Stimulated activated CD8-positive, alpha-beta memory T cell treated with anti-CD3 and anti-CD28 coated beads, Interleukin-7, amount 100 ng/mL, for 4 hours (primary cell): ENCODE measurements around the gene CSTPP1.
"Not testable (repeated sequence)": the region's sequence is repeated elsewhere in the genome, so short reads cannot be mapped to it uniquely, and the experiment has no call there.

Source experiments
- DNase-seq, 2 donors: peaks; one replicate each; pipeline ENCODE4 v3.0.0-alpha.2; 2020; ENCODE audit warnings: low read depth in 2 of 2

CSTPP1 gene

DNA sequence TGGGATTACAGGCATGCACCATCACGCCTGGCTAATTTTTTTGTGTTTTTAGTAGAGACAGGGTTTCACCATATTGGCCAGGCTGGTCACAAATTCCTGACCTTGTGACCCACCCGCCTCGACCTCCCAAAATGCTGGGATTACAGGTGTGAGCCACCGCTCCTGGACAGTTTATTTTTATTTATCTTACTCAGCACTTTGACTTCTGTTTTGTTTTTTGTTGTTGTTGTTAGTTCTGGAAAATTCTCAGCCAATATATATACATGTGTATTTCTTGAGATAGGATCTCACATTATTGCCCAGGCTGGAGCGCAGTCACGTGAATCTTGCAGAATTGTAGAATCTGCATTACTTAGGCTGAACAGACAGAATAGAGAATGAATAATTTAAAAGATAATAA, 107.6 kb downstream of the CSTPP1 start:
- DNase-seq: no peak

DNA sequence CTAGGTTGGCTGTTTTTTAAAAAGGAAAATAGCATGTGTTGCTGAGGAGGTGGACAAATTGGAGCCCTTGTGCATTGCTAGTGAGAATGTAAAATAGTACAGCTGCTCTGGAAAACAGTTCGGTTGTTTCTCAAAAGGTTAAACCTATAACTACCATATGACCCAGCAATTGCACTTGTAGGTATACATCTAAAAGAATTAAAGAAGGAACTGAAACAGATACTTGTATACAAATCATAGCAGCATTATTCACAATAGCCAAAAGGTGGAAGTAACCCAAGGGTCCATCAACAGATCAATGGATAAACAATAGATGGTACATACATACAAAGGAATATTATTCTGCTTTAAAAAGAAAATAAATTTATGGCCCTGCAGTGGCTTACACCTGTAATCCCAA, 111.4 kb downstream of the CSTPP1 start:
- DNase-seq: no peak

DNA sequence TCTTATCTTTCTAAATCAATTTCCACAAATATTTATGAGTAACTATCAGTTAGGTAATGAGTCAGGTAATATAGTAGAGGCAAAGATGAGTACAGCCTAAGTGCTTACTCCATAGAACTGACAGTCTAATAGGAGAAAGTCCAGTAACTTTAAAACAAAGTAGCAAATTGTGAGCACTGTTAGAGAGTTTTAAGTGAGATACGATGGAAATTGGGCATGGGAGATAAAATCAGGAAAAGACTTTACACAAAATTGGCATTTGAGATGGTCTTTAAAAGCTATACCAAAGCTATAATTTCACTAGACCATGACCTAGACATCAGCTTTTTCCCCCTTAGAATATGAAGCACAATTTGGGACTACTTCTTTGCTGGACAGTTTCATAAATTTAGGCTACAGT, 113.7 kb downstream of the CSTPP1 start:
- no peak for DNase-seq

DNA sequence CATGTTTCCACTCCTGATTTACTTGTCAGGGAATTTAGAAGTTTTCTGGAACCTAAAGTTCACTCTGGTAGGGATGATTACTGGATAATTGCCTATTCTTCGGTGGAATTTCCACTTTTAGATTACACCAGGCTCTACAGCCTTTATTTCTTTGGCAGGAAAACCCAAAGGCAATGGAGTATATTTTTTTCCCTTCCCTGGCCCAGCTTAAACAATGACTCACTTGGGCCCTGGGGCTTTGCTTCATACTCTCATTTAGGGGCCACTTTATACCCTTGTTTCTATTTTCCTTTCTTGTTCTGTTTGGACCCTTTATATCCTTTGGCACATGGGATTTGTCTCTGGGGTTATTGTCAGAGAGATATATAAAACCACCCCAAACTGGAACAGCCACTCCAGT, 114.7 kb downstream of the CSTPP1 start:
- DNase-seq: no peak

DNA sequence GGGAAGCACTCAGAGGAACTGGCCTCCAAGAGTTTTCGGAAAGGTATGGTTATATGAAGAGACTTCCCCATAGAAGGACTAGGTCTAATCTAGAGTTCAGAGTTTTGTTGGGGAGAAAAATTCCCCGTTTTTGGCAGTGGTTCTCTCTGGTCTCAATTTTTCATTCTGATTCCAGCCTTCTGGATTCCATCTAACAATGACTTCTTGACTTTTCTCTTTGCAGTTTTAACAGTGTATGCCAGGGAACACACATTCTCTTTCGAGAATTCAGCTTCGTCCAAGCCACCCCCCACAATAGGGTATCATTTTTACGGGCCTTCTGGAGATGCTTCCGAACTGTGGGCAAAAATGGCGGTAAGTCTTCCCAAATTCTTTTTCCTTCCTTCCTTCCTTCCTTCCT, 115.6 kb downstream of the CSTPP1 start:
- no peak for DNase-seq

DNA sequence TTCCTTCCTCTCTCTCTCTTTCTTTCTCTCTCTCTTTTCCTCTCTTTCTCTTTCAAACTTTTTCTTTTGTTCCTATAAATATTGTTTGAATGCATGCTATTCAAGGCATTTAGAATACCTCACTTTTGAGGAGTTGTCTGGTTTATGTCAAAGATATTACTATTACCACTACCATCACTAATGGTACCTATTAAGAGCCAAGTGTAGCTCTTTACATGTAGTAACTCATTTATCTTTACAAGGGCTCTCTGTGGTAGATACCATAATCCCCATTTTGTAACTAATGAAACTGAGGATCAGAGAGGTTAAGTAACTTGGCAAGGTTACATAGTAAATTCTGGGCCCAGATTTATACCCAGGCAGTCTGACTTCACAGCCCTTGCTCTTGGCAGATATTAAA, 116.0 kb downstream of the CSTPP1 start:
- no peak for DNase-seq

DNA sequence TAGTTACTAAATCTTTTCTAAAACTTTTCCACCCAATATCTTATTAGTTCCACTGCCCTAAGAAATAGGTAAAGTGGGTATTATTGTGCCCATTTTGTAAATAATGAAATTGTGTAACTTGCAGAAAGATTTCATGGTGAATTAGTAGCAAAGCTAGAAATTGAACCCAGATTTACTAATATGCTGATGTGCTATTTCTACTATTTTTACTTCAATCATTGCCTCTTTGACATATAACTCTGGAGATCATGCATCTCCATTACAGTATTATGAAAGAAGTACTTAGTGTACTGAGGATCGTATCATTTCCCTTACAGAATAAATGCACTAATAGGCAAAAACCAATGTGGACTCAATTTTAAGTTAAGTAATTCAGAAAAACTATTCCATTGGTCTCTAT, 119.0 kb downstream of the CSTPP1 start:
- no peak for DNase-seq

DNA sequence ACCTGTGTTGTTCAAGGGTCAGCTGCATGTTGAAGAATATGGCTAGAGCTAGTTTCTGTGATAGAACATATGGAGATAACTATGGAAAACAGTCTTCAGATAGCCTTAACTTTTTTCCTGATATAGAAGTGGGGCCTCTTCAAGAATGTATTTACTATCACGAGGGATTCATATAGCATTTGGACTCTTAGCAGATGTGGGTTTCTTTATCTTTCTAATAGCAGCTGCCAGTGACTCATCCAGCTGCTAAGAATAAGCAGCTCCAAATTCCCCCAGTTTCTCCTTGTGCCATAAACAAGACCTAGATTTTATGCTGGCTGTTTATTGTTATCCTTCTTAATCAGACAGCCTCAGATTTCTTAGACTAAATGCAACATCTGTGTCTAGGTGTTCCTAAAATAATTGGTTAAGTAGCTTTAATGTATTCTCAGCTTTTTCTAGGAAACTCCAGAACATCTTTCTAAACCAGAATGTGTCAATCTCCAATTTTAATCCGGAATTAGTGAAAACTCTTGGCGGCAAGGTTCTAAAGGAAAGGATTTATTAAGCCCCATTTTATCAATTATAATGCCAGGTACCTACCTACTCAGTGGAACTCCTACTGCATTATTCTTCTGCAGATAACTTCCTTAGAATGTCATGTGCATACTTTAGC, 119.8 kb downstream of the CSTPP1 start:
- DNase-seq: no peak

DNA sequence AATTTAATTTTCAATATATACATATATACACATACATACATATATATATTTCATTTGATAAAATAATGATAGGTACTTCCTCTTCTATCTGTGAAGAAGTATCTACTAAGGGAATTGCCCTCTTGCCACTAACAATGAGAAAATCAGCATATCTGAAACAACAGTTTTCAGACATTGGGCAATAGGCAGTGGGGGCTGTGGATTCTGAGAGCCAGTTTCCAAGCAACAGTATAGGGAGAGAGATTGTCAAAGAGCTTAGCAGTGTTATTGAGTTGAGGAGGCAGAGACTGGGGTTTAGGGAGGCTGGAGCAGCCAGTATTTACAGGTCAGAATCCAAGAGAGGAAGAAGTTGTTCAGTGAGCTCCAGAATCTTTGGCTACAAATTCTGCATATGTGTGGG, 120.8 kb downstream of the CSTPP1 start:
- no peak for DNase-seq

DNA sequence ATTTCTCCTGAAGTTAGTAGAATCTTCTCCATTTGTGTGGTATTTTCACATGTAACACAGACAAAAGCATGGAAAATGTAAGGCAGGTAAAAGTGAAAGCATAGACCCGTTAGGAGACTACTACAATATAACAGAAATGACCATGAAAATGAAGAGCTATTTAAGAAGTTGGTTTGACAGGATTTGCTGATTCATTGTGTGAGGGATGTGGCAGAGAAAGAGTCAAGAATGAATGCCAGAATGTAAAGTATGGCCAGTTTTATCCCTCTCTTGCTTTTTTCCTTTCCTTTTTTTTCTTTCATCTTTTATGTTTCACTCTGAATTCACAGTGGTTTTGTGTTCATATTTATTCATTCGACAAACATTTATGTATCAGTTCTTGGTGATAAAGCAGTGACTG, 124.2 kb downstream of the CSTPP1 start:
- DNase-seq: no peak

DNA sequence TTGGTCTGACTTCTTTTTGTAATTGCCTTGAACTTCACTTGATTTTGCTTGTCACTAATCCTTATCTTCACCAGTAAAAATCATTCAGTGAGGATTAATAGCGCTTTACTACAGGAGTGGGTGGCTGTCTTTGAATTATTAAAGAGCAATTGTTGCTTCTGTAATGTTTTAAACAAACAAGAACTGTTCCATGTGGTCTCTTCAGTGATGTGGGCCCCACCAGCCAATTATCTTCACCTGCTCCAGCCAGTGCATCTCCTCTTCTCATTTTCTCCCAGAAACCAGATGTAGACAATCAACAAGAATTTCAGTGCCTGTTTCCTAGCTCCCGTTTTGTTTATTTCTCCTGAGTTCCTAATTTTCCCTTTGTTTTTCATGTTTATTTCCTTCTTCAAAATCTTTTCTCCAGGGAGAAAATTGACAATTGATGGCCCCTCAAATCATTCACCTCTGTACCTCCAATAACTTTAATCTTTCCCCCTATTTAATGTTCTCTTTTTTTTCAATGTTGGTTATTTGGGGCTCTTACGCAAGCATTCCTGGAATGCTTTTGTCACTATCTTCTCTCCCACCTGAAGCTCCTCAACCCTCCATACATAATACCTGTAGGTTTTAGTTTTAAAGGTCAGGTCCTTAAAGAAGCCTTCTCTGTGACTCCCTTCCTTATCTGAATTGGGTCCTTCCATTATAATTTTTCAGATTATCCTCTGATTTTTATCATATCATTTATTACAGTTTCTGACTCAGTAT, 125.0 kb downstream of the CSTPP1 start:
- DNase-seq: no peak

DNA sequence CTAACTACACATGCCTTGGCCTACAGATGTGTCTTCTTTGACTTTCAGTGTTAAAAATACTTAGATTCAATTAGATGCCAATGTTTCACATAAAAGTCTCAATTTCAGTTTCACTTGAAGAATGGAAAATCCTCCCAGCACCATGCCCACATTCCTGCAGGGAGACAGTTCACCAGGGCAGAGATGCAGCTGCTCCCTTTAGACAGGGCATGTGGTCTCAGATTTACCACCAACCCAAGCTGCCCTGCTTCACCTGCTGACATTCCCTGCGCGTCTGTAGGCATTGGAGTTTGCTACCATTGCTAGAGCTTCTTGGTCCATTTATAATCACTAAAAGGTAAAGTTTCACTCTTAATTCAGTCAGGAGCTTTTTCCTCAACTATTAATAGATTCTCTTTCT, 126.2 kb downstream of the CSTPP1 start:
- DNase-seq: no peak

DNA sequence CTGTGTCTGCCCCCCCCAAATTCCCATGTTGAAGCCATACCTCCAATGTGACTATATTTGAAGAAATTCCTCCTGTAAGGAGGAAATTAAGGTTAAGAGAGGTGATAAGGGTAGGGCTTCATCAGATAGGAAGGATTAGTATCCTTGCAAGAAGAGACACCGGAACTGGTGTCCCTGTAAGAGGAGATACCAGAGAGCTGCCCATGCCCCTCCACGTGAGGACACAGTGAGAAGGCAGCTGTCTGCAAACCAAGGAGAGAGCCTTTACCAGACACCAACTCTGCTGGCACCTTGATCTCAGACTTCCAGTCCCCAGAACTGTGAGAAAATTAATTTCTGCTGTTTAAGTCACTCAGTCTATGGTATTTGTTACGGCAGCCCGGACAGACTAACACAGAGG, 130.8 kb downstream of the CSTPP1 start:
- no peak for DNase-seq

DNA sequence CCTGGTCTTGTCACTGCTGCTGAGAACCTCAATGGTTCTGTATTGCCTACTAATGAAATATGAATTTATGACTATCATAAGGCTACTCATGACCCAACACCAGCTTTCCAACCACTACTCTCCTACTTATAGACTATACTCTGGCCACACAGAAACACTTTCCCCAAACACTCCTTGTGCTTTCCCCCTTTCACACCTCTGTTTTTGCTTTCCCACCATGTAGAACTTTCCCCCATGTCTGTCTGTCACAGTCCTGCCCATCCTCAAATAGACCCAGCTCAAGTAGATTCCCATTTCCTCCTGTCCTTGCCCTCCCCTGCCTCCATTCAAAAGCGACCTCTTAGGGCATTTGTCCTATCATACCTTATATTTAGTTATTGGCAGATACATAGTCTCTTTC, 134.2 kb downstream of the CSTPP1 start:
- no peak for DNase-seq

DNA sequence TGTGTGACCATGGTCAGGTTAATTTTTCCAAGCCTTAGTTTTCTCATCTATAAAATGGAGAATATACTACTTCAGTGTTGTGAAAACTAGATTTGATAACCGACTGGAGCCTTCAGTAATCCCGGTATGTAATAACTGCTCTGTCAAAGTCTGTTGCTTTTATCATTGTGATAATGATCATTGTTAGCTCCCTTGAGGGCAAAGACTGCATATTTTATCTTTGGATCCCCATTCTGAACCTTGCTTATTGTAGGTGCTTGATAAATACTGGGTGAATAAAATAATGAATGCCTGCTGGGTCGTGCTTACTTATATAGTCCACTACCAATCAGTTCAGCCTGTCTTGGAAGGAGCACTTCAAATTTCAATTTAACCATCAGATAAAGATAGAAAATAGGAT, 134.8 kb downstream of the CSTPP1 start:
- DNase-seq: no peak

DNA sequence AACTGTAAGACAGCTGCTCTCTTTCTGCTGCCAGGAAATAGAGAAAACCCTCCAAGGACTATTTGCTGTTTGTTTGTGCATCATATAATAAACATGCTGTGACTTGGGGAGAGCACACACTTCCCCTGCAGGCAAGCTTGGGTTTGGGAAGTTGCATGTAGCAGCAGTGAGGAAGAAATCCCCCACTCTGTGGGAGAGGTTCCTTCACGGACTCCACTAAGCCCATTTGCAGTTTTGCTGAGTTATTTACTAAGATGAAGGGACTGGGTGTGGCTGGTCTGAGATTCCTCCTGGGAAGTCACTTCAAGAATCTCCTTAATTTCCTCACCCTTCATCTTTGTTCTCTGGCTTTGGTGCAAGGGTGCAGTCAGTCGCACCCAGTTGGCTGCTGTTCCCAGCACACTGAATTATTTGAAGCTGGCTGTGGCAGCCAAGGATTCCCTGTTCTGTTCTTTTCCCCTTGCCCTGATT, 135.3 kb downstream of the CSTPP1 start:
- no peak for DNase-seq

DNA sequence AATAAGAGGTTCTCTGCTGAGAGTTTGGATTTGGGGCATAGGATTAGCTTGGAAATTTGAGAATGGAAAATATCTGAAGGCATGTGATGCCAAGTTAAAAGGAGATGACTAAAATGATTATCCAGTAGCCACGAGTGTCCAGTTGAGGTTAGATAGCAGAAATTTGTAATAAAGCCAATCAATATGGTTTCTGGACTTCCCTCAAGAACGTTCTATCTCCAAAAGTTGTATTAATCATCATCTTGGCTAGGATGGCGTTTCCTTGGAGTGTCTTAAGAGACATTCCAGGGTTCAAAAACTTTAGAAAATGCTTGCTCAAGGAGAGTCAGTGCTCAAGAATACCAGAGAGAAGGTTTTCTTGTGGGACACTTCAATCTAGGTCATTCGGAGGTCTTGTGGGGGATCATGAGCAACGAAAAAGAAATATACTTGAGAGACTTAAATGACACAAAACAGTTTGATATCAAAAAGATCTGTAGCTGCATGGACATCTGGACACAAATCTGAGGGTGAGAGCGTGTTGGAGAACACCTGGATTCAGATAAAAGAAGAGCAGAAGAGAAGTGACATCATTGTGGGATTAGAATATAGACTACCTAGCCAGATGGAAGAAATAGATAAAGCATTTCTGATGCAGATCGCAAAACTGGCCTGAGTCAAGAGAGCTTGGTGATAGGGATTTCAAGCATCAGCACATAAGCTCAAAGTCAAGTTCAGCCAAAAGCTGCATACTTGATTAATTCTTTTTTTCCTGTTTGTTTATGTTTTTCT, 142.4 kb downstream of the CSTPP1 start:
- no peak for DNase-seq

DNA sequence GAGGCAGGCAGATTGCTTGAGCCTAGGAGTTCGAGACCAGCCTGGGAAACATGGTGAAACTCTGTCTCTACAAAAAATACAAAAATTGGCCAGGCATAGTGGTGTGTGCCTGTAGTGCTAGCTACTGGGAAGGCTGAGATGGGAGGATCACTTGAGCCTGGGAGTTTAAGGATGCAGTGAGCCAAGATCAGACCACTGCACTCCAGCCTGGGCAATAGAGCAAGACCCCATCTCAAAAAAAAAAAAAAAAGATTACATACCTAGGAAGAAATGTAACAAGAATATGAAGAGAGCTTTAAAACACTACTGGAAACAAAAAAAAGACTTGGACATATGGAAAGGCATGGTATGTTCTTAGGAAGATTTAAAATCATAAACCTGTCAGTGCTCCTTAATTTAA, 144.2 kb downstream of the CSTPP1 start:
- DNase-seq: not testable (repeated sequence)

DNA sequence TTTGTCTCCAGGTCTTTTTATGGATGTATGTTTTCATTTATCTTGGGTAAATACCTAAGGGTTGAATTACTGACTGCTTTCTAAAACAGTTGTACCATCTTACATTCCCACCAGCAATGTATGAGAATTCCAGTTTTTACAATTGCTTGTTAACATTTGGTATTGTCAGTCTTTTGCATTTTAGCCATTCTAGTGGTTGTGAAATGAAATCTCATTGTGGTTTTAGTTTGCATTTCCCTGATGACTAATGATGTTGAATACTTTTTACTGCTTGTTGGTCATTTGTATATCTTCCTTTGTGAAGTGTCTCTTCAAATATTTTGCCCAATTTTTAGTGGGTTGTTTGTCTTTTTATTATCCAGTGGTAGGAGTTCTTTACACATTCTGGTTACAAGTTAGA, 147.4 kb downstream of the CSTPP1 start:
- no peak for DNase-seq

DNA sequence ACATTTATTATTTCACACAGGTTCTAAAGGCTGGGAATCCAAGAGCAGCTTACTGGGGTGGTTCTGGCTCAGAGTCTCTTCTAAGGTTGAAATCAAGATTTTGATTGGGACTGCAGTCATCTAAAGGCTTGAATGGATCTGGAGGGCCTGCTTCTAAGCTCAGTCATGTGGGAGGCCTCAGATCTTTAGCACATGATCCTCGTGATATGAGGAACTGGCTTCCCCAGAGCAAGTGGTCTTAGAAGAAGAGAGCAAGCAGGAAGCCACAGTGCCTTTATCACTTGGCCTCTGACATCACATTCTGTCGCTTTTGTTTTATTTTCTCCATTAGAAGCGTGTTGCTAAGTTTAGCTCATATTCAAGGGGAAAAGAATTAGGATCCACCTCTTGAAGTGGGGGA, 151.2 kb downstream of the CSTPP1 start:
- DNase-seq: no peak

DNA sequence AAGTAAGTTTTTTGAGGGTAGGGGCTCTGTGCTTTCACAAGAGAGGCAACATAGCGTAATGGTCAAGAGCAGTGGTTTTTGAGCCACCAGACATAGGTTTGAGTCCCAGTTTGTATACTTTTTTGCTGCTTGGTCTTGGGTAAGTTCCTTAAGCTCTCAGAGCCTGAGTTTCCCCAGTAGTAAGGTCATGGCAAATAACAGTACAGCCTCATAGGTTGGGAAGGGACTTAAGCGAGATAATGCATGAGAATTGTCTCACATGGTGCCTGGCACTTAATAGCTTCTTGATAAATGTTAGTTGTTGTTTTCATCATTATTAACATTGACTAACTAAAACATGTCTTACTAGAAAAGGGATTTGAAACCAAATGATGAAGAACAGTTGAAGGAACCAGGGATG, 157.0 kb downstream of the CSTPP1 start:
- no peak for DNase-seq

DNA sequence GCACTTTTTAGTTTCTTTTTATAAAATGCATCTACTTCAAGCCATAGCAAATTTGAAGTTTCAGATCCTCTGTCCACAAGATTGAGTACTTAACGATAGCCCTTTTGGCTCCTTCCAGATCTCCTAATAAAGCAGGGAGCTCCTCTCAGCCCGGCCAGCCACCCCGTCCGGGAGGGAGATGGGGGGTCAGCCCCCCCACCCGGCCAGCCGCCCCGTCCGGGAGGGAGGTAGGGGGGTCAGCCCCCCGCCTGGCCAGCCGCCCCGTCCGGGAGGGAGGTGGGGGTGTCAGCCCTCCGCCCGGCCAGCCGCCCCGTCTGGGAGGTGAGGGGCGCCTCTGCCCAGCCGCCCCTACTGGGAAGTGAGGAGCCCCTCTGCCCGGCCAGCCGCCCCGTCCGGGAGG, 160.3 kb downstream of the CSTPP1 start:
- DNase-seq: not testable (repeated sequence)

DNA sequence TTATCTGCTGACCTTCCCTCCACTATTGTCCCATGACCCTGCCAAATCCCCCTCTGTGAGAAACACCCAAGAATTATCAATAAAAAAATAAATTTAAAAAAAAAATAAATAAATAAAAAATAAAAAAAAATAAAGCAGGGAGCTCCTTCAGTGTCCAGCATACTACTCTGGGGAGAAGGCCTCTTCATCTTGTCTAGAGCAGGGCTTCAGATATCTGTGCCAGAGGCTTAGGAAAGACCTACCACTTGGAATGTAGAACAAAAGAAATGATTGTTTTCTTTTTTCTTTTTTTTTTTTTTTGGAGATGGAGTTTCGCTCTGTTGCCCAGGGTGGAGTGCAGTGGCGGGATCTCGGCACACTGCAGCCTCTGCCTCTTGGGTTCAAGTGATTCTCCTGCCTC, 161.7 kb downstream of the CSTPP1 start:
- not testable (repeated sequence) for DNase-seq
